Trophoblast cell (in vitro differentiated cells and primary cell): Measurements from ENCODE around the gene TSPAN11.

Source experiments
- DNase-seq, 2 donors: peaks; one replicate each; pipeline ENCODE4 v3.0.0-alpha.2; 2016
- H2AFZ ChIP-seq: 2 replicates; pipeline ENCODE4 v1.6.1; 2013; ENCODE audit warnings: low read length, moderate library complexity, mild to moderate bottlenecking; ENCODE audit not compliant: insufficient read depth, poor library complexity
- H2AK5ac ChIP-seq: 2 replicates; pipeline ENCODE4 v1.6.1; 2013; ENCODE audit warnings: mild to moderate bottlenecking, low read length
- H2BK120ac ChIP-seq: 2 replicates; pipeline ENCODE4 v1.6.1; 2013; ENCODE audit warnings: low read length, mild to moderate bottlenecking, moderate library complexity; ENCODE audit not compliant: insufficient read depth, poor library complexity
- H2BK12ac ChIP-seq: 2 replicates; pipeline ENCODE4 v1.6.1; 2013; ENCODE audit warnings: mild to moderate bottlenecking, low read length, moderate library complexity
- H2BK5ac ChIP-seq: 2 replicates; pipeline ENCODE4 v1.6.1; 2013; ENCODE audit warnings: low read length, low read depth, moderate library complexity, mild to moderate bottlenecking; ENCODE audit not compliant: poor library complexity
- H3K14ac ChIP-seq: 2 replicates; pipeline ENCODE4 v1.6.1; 2013; ENCODE audit warnings: mild to moderate bottlenecking, low read length
- H3K18ac ChIP-seq: 2 replicates; pipeline ENCODE4 v1.6.1; 2013; ENCODE audit warnings: mild to moderate bottlenecking, low read length
- H3K23ac ChIP-seq: 2 replicates; pipeline ENCODE4 v1.6.1; 2013; ENCODE audit warnings: low read length
- H3K27ac ChIP-seq: 2 replicates; pipeline ENCODE4 v1.5.1; 2013; ENCODE audit warnings: low read depth, mild to moderate bottlenecking, inconsistent platforms, low read length, moderate library complexity
- H3K27me3 ChIP-seq: 2 replicates; pipeline ENCODE4 v1.6.1; 2013; ENCODE audit warnings: inconsistent platforms, mild to moderate bottlenecking, low read length, moderate library complexity; ENCODE audit not compliant: insufficient read depth
- H3K36me3 ChIP-seq, 2 experiments: 1 replicate in 1 of 2; 2 replicates in 1 of 2; pipeline ENCODE4 v1.6.1; 2013; ENCODE audit warnings: low read length in 2 of 2, mild to moderate bottlenecking in 2 of 2, moderate library complexity in 1 of 2; ENCODE audit not compliant: insufficient read depth in 2 of 2, control insufficient read depth in 1 of 2
- H3K4ac ChIP-seq: 2 replicates; pipeline ENCODE4 v1.6.1; 2013; ENCODE audit warnings: low read depth, mild to moderate bottlenecking, low read length, moderate library complexity
- H3K4me1 ChIP-seq, 2 experiments: 1 replicate in 1 of 2; 2 replicates in 1 of 2; pipeline ENCODE4 v1.6.1; 2013; ENCODE audit warnings: low read length in 2 of 2, mild to moderate bottlenecking in 2 of 2, moderate library complexity in 1 of 2; ENCODE audit not compliant: insufficient read depth in 2 of 2, control insufficient read depth in 1 of 2
- H3K4me2 ChIP-seq: 2 replicates; pipeline ENCODE4 v1.6.1; 2013; ENCODE audit warnings: inconsistent platforms, mild to moderate bottlenecking, low read length, moderate library complexity
- H3K4me3 ChIP-seq: 2 replicates; pipeline ENCODE4 v1.5.1; 2013; ENCODE audit warnings: mild to moderate bottlenecking, low read depth, low read length, inconsistent platforms
- H3K79me1 ChIP-seq: one replicate; pipeline ENCODE4 v1.6.1; 2013; ENCODE audit warnings: low read length
- H3K79me2 ChIP-seq: 2 replicates; pipeline ENCODE4 v1.6.1; 2013; ENCODE audit warnings: low read length, mild to moderate bottlenecking; ENCODE audit not compliant: control insufficient read depth, insufficient read depth, poor library complexity
- H3K9ac ChIP-seq: 2 replicates; pipeline ENCODE4 v1.6.1; 2013; ENCODE audit warnings: mild to moderate bottlenecking, low read length
- H3K9me3 ChIP-seq: 2 replicates; pipeline ENCODE4 v1.6.1; 2013; ENCODE audit warnings: low read depth, mild to moderate bottlenecking, control low read depth, inconsistent platforms, low read length; ENCODE audit not compliant: insufficient read depth
- H4K12ac ChIP-seq: 2 replicates; pipeline ENCODE4 v1.6.1; 2013; ENCODE audit warnings: low read depth, mild to moderate bottlenecking, low read length, moderate library complexity
- H4K8ac ChIP-seq: 2 replicates; pipeline ENCODE4 v1.6.1; 2013; ENCODE audit warnings: low read depth, mild to moderate bottlenecking, low read length, moderate library complexity
- H4K91ac ChIP-seq: one replicate; pipeline ENCODE4 v1.6.1; 2013; ENCODE audit warnings: low read depth, mild to moderate bottlenecking, low read length, moderate library complexity
- WGBS: extraction: QIAGEN DNeasy Blood & Tissue Kit; methylation state at CpG from one replicate; pipeline ENCODE4 v1.1.7; 2013; ENCODE audit warnings: missing lambda C conversion rate; ENCODE audit not compliant: insufficient read length, insufficient coverage; ENCODE audit errors: extremely low coverage; 5-methylcytosine and 5-hydroxymethylcytosine counted together

TSPAN11 gene

GRCh38 chr12:31003861-31004640, 77.5 kb downstream of the TSPAN11 start:
- no peak overlapping the region for H2BK12ac ChIP-seq
- H4K8ac ChIP-seq = no peak overlapping the region
- H3K4me3 ChIP-seq = no peak overlapping the region
- no peak overlapping the region for H3K27ac ChIP-seq
- no peaks in the 10 kb centered on the region for H3K79me1 ChIP-seq
- no peak overlapping the region for H4K12ac ChIP-seq
- H2BK120ac ChIP-seq = no peak overlapping the region
- H3K4me1 ChIP-seq = peaks cover 0 to 10% of the 10 kb centered on the region in 2 experiments
- no peaks in the 10 kb centered on the region for H3K36me3 ChIP-seq
- no peak overlapping the region for H2AFZ ChIP-seq
- no peak for DNase-seq
- no peak overlapping the region for H3K4me2 ChIP-seq
- no peak overlapping the region for H2AK5ac ChIP-seq
- no peaks in the 10 kb centered on the region for H3K79me2 ChIP-seq
- no CpG with 5 or more reads among the region's 7 CpGs for WGBS
- H4K91ac ChIP-seq = no peak overlapping the region
- H2BK5ac ChIP-seq = no peak overlapping the region
- H3K23ac ChIP-seq = no peak overlapping the region
- H3K9ac ChIP-seq = no peak overlapping the region
- H3K14ac ChIP-seq = no peak overlapping the region
- no peak overlapping the region for H3K18ac ChIP-seq
- H3K27me3 ChIP-seq = no peaks in the 10 kb centered on the region
- H3K4ac ChIP-seq = no peak overlapping the region
- no peaks in the 10 kb centered on the region for H3K9me3 ChIP-seq

- no peak overlapping the region for H3K18ac ChIP-seq
- no peak overlapping the region for H2AK5ac ChIP-seq
- no peak overlapping the region for H3K4ac ChIP-seq
- no peaks in the 10 kb centered on the region for H3K36me3 ChIP-seq
- no peaks in the 10 kb centered on the region for H3K27me3 ChIP-seq
- no peaks in the 10 kb centered on the region for H3K79me2 ChIP-seq
- peaks cover 0 to 10% of the 10 kb centered on the region in 2 experiments for H3K4me1 ChIP-seq
- no peak overlapping the region for H3K14ac ChIP-seq
- H4K12ac ChIP-seq = no peak overlapping the region
- H2BK120ac ChIP-seq = no peak overlapping the region
- no peak overlapping the region for H4K91ac ChIP-seq
- H3K4me2 ChIP-seq = no peak overlapping the region
- H4K8ac ChIP-seq = no peak overlapping the region
- H3K27ac ChIP-seq = no peak overlapping the region
- WGBS = no CpG with 5 or more reads among the region's 5 CpGs
- H2BK5ac ChIP-seq = no peak overlapping the region
- no peak overlapping the region for H3K23ac ChIP-seq
- no peaks in the 10 kb centered on the region for H3K9me3 ChIP-seq
- DNase-seq = no peak
- H3K9ac ChIP-seq = no peak overlapping the region
- H3K79me1 ChIP-seq = no peaks in the 10 kb centered on the region
- no peak overlapping the region for H2AFZ ChIP-seq
- H2BK12ac ChIP-seq = no peak overlapping the region
- H3K4me3 ChIP-seq = no peak overlapping the region
Observed at GRCh38 chr12:31004666-31005065, 78.1 kb downstream of the TSPAN11 start.

GRCh38 chr12:31005256-31005943, 78.9 kb downstream of the TSPAN11 start:
- H4K12ac ChIP-seq = no peak overlapping the region
- H3K4ac ChIP-seq = no peak overlapping the region
- H3K9ac ChIP-seq = no peak overlapping the region
- H2BK12ac ChIP-seq = no peak overlapping the region
- H2AK5ac ChIP-seq = no peak overlapping the region
- no peak for DNase-seq
- H3K18ac ChIP-seq = no peak overlapping the region
- H2BK5ac ChIP-seq = no peak overlapping the region
- peaks cover 0 to 10% of the 10 kb centered on the region in 2 experiments for H3K4me1 ChIP-seq
- WGBS = no CpG with 5 or more reads among the region's 15 CpGs
- H3K79me1 ChIP-seq = no peaks in the 10 kb centered on the region
- no peak overlapping the region for H4K91ac ChIP-seq
- no peaks in the 10 kb centered on the region for H3K27me3 ChIP-seq
- no peak overlapping the region for H2AFZ ChIP-seq
- H3K4me2 ChIP-seq = no peak overlapping the region
- H3K4me3 ChIP-seq = no peak overlapping the region
- H3K36me3 ChIP-seq = no peaks in the 10 kb centered on the region
- no peak overlapping the region for H3K14ac ChIP-seq
- H3K23ac ChIP-seq = no peak overlapping the region
- H4K8ac ChIP-seq = no peak overlapping the region
- no peak overlapping the region for H2BK120ac ChIP-seq
- H3K79me2 ChIP-seq = no peaks in the 10 kb centered on the region
- H3K9me3 ChIP-seq = no peaks in the 10 kb centered on the region
- no peak overlapping the region for H3K27ac ChIP-seq

GRCh38 chr12:31005944-31006361, 79.4 kb downstream of the TSPAN11 start:
- Histone ChIP-seq H4K91ac (no peak overlapping the region), H4K8ac (no peak overlapping the region), H2BK120ac (no peak overlapping the region), H3K23ac (no peak overlapping the region), H3K9me3 (no peaks in the 10 kb centered on the region), H2AFZ (no peak overlapping the region), H3K14ac (no peak overlapping the region), H3K9ac (no peak overlapping the region), H2BK12ac (no peak overlapping the region), H3K36me3 (no peaks in the 10 kb centered on the region), H3K79me2 (no peaks in the 10 kb centered on the region), H3K79me1 (no peaks in the 10 kb centered on the region), H3K4me2 (no peak overlapping the region), H3K18ac (no peak overlapping the region), H3K4me3 (no peak overlapping the region), H3K4ac (no peak overlapping the region), H3K27ac (no peak overlapping the region), H3K27me3 (no peaks in the 10 kb centered on the region), H2AK5ac (no peak overlapping the region), H2BK5ac (no peak overlapping the region), H4K12ac (no peak overlapping the region), H3K4me1 (peaks cover 0 to 10% of the 10 kb centered on the region in 2 experiments)
- DNase-seq = peak in 1 of 2 donors; percentile 24
- WGBS = no CpG with 5 or more reads among the region's 4 CpGs
